DND-41 (cell line): ENCODE measurements around the gene TFCP2.

Experiments used
- ATAC-seq: fragments of 200-7000 bp; cut with Tn5 transposase; 3 replicates; pipeline ENCODE4 v1.9.1; 2021; ENCODE audit warnings: low read depth; ENCODE audit not compliant: insufficient read depth
- DNase-seq: peaks from one replicate; pipeline ENCODE4 v3.0.0-alpha.2; 2020
- H2AFZ ChIP-seq: 2 replicates; pipeline ENCODE4 v1.6.0; 2012; ENCODE audit warnings: low read depth, low read length
- H3K27ac ChIP-seq: 2 replicates; pipeline ENCODE4 v1.5.1; 2012; ENCODE audit warnings: low read length, inconsistent platforms
- H3K27me3 ChIP-seq: fragments of 200-600 bp; sonication (generic); 2 replicates; pipeline ENCODE4 v1.6.0; 2012; ENCODE audit warnings: low read length, mild to moderate bottlenecking, inconsistent platforms; ENCODE audit not compliant: insufficient read depth, poor library complexity
- H3K36me3 ChIP-seq: 2 replicates; pipeline ENCODE4 v1.5.1; 2012; ENCODE audit warnings: low read length, inconsistent platforms; ENCODE audit not compliant: insufficient read depth
- H3K4me1 ChIP-seq: 2 replicates; pipeline ENCODE4 v1.5.1; 2012; ENCODE audit warnings: mild to moderate bottlenecking, low read length; ENCODE audit not compliant: insufficient read depth
- H3K4me2 ChIP-seq: 2 replicates; pipeline ENCODE4 v1.6.0; 2012; ENCODE audit warnings: mild to moderate bottlenecking, moderate library complexity, low read length, inconsistent platforms; ENCODE audit not compliant: insufficient read depth
- H3K4me3 ChIP-seq, 2 experiments: fragments of 200-600 bp in 1 of 2; shearing (Covaris generic) in 1 of 2; 2 replicates each; pipeline ENCODE4 v1.5.1; 2012 to 2016; ENCODE audit warnings: inconsistent platforms in 2 of 2, low read length in 2 of 2, mild to moderate bottlenecking in 2 of 2, low read depth in 1 of 2, moderate library complexity in 1 of 2
- H3K79me2 ChIP-seq: 2 replicates; pipeline ENCODE4 v1.6.0; 2012; ENCODE audit warnings: low read length, inconsistent platforms; ENCODE audit not compliant: insufficient read depth
- H3K9ac ChIP-seq: 2 replicates; pipeline ENCODE4 v1.6.0; 2012; ENCODE audit warnings: low read depth, mild to moderate bottlenecking, inconsistent platforms, low read length, moderate library complexity
- H3K9me3 ChIP-seq: 2 replicates; pipeline ENCODE4 v1.5.1; 2012; ENCODE audit warnings: low read length, moderate library complexity, mild to moderate bottlenecking, inconsistent platforms; ENCODE audit not compliant: insufficient read depth, severe bottlenecking
- H4K20me1 ChIP-seq: 2 replicates; pipeline ENCODE4 v1.6.0; 2012; ENCODE audit warnings: low read length; ENCODE audit not compliant: insufficient read depth
- CTCF ChIP-seq: IDR thresholded peaks from 2 replicates; pipeline ENCODE4 v1.5.1; 2012; ENCODE audit warnings: borderline replicate concordance, low read length, moderate library complexity, mild to moderate bottlenecking; ENCODE audit not compliant: poor library complexity, severe bottlenecking; ENCODE audit errors: extremely low read depth
- EZH2 ChIP-seq: IDR thresholded peaks from 3 replicates; pipeline ENCODE4 v1.6.1; 2012; ENCODE audit warnings: borderline replicate concordance, low read depth, mild to moderate bottlenecking, moderate library complexity, low read length, inconsistent platforms; ENCODE audit not compliant: severe bottlenecking

TFCP2 gene

GRCh38 chr12:51127050-51127729 lies 45.7 kb downstream of the TFCP2 start:
- peaks cover 13% of the 10 kb centered on the region for H3K36me3 ChIP-seq
- H3K9ac ChIP-seq: no peak overlapping the region
- H3K9me3 ChIP-seq: no peaks in the 10 kb centered on the region
- H4K20me1 ChIP-seq: no peaks in the 10 kb centered on the region
- no peak overlapping the region for H2AFZ ChIP-seq
- no peaks in the 10 kb centered on the region for H3K4me1 ChIP-seq
- 0 out of 2 replicates have a peak, but pooled peaks cover 3% of the 10 kb centered on the region for H3K79me2 ChIP-seq
- TF ChIP-seq CTCF (no peak), EZH2 (no peak)
- no peak overlapping the region for H3K4me2 ChIP-seq
- ATAC-seq: no peak
- no peak overlapping the region for H3K4me3 ChIP-seq
- H3K27me3 ChIP-seq: no peaks in the 10 kb centered on the region
- no peak overlapping the region for H3K27ac ChIP-seq
- DNase-seq: no peak

GRCh38 chr12:51126297-51126696 lies 46.6 kb downstream of the TFCP2 start:
- peaks cover 6% of the 10 kb centered on the region; the same call in 1 of the 2 replicates for H3K79me2 ChIP-seq
- no peak overlapping the region for H3K4me3 ChIP-seq
- no peak overlapping the region for H3K27ac ChIP-seq
- H3K4me1 ChIP-seq: no peaks in the 10 kb centered on the region
- H3K9me3 ChIP-seq: no peaks in the 10 kb centered on the region
- no peak overlapping the region for H3K9ac ChIP-seq
- TF ChIP-seq EZH2: no peak
- no peak for TF ChIP-seq CTCF
- no peaks in the 10 kb centered on the region for H4K20me1 ChIP-seq
- H3K4me2 ChIP-seq: no peak overlapping the region
- H3K27me3 ChIP-seq: no peaks in the 10 kb centered on the region
- no peak overlapping the region for H2AFZ ChIP-seq
- peaks cover 13% of the 10 kb centered on the region for H3K36me3 ChIP-seq
- DNase-seq (no peak), ATAC-seq (no peak)

DNA sequence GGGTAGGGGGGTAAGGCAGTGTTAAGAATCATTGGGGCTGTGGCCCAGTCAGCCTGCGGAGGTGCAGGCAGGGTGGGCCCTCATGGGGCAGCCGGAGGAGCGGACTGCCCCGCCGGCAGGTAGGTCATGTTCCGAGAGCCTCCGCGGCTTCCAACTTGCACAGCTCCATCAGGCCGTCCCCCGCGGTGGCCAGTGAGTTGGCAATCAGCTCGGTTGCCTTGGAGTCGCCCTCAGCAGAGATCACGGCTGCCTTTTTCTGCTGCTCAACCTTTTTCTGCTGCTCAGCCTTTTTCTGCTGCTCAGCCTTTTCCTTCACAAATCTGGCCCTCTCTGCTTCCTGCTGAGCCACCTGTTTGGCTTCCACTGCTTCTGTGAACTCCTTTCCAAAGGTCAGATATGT lies 48.4 kb downstream of the TFCP2 start:
- TF ChIP-seq EZH2 (no peak), CTCF (no peak)
- no peaks in the 10 kb centered on the region for H3K9me3 ChIP-seq
- DNase-seq (no peak), ATAC-seq (no peak)
- H3K79me2 ChIP-seq: peaks cover 6% of the 10 kb centered on the region; the same call in 1 of the 2 replicates
- H4K20me1 ChIP-seq: no peaks in the 10 kb centered on the region
- H2AFZ ChIP-seq: no peak overlapping the region
- no peaks in the 10 kb centered on the region for H3K27me3 ChIP-seq
- H3K27ac ChIP-seq: no peak overlapping the region
- no peak overlapping the region for H3K4me2 ChIP-seq
- no peak overlapping the region for H3K4me3 ChIP-seq
- H3K9ac ChIP-seq: no peak overlapping the region
- H3K4me1 ChIP-seq: no peaks in the 10 kb centered on the region
- H3K36me3 ChIP-seq: peaks cover 13% of the 10 kb centered on the region
